GM10847 (cell line): ENCODE measurements around the gene COL13A1.

ENCODE experiments used
- POLR2A ChIP-seq: IDR thresholded peaks from 2 replicates; pipeline ENCODE4 v1.6.1; 2011; ENCODE audit not compliant: insufficient read length; ENCODE audit errors: extremely low read depth

The COL13A1 gene

GRCh38 chr10:69953851-69954250 is 152.1 kb downstream of the COL13A1 start:
- no peak for TF ChIP-seq POLR2A

GRCh38 chr10:69955211-69955805 is 153.6 kb downstream of the COL13A1 start:
- no peak for TF ChIP-seq POLR2A

DNA sequence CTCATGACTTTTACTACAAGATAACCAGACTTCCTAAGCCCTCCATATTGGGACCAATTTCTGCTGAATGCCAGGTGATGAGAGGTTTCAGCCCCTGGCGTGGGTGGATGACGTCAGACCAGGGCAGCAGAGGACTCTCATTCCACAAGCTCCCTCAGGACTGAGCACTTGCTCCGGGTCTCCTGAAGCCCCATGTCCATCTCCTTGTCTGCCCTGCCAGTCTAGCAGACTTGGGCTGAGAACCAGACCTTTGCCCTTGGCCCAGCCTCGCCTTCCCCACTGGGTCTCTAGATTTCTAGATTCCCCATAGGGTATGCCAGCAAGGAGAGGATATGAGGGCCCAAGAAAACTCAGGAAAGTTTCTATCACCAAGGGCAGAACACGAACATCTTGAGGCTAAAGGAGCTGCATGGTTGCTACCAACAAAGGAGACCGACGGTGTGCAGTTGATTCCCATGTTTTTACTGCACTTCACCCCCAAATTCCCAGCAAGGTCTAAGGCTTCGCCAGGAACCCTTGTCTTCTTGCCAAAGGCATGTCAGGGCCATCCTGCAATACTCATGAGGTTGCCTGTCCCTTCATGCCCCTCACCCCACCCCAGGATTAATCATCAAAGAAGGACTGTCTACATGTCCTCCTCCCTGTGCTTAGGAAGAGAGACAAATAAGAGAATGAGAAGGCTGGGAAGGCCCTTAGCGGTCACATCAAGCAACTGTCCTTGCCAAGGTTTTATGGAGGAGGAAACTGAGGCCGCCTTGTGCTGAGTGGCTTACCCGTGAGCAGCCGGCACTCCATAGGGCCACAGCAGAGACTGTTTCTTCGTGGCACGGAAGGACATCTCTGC is 154.4 kb downstream of the COL13A1 start:
- TF ChIP-seq POLR2A = no peak

DNA sequence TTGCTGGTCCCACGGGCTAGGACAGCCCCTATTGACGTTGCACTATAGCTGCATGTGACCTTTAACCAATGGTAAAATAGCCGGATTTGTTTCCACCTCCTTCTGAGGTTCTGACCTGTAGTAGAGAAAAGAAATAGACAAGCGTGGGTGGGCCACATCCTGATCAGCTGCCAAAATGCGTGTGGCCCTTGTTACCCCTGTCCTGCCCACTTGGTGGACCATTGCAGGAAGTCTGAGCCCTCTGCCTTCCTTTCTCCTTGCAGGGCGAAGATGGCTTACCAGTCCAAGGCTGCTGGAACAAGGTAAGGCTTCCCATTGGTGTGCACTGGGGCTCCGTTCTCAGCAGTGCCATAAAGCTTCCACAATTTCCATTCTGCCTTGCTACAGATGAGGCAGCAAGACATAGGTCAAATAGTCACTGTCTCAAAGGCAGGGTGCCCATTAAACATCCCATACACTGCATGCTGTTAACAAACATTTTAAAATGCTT is 155.1 kb downstream of the COL13A1 start:
- TF ChIP-seq POLR2A = no peak

- TF ChIP-seq POLR2A = no peak
Measured at GRCh38 chr10:69957241-69957885, 155.7 kb downstream of the COL13A1 start.

DNA sequence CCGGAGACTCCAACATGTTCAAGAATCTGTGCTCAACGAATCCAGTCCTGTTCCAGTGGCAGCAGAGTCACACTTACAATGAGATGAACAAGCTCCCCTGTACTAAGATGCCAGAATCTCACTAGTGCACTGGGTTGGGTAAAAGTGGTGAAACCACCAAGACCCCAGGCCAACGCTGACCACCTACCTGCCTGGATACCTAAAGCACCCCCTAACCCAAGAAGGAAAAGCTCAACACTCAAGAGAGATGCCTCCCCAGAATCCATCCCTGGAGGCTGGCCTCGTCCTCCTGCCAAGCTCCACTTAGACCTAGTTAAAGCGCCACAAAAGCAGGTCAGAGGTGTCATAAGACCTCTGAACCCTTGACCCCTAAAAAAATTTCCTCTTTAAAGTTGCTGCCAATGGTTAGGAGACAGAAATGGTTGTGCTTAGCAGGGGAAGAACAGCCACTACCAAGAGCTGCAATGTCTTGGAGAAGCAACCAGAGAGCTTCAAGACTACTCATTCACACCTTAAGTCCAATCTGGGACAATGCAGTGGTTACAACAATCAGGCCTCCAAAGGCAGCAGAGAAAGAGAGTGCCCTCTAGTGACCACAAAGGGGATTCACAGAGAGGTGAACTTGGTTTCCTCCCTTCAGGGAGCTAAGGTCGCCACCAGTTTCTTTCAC is 156.3 kb downstream of the COL13A1 start:
- no peak for TF ChIP-seq POLR2A

- TF ChIP-seq POLR2A = no peak
Measured at GRCh38 chr10:69958556-69958902, 156.8 kb downstream of the COL13A1 start.

GRCh38 chr10:69959911-69960310 is 158.2 kb downstream of the COL13A1 start:
- no peak for TF ChIP-seq POLR2A

DNA sequence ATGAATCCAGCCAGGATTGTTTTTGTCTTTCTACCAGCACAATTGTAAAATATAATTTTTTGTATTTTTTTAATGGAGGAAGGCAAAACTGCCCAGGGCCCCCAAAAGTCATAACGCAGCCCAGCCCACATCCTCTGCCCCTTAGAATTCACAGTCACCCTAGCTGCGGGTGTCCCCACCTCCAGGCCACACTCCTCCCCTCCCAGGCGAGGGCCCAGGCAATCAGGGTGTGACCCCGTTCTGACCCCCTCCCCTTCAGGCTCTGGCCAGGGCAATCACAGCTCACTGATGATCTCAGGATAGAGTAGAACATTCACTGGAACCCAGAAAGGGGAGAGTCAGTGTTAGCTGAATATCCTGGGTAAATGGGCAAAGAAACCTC is 158.9 kb downstream of the COL13A1 start:
- no peak for TF ChIP-seq POLR2A

DNA sequence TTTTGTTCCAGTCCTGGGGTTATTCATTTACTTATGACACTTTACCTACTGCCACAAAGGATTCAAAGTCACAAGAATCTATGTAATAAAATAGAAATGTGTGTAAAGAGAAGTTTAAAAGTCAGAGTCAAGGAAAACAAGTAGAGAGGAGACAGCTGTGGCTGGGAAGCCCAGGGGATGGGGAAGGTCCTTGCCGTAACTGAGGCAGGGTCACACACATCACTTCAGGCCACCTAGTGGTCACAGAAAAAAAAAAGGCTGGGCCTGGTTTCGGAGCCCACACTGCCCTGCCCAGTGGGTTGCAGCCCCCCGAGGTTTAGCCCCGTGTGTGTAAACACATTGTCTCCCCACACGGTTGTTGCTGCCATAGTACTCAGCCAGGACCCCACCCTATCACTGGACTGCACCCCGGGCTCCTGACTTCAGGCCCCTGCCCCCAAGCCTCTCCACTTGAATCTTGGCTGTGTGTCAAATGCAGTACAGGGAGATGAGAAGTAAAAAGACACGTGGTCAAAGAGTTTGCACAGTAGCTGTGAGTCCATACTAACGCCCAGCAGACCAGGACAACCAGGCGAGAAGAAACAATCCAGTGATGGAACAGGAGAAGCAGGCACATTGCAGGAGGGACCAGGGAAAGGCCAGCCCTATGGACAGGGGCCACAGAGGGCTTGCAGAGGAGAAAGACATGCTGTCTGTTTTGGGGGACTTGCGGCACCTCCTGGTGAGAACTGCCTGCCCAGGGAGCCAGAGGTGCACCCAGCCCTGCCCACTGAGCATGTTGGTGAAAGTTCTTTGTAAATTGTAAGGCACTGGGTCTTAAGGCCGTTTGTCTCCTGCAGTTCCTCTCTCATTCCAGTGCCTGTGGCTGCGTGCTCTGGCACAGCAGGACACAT is 159.5 kb downstream of the COL13A1 start:
- no peak for TF ChIP-seq POLR2A

DNA sequence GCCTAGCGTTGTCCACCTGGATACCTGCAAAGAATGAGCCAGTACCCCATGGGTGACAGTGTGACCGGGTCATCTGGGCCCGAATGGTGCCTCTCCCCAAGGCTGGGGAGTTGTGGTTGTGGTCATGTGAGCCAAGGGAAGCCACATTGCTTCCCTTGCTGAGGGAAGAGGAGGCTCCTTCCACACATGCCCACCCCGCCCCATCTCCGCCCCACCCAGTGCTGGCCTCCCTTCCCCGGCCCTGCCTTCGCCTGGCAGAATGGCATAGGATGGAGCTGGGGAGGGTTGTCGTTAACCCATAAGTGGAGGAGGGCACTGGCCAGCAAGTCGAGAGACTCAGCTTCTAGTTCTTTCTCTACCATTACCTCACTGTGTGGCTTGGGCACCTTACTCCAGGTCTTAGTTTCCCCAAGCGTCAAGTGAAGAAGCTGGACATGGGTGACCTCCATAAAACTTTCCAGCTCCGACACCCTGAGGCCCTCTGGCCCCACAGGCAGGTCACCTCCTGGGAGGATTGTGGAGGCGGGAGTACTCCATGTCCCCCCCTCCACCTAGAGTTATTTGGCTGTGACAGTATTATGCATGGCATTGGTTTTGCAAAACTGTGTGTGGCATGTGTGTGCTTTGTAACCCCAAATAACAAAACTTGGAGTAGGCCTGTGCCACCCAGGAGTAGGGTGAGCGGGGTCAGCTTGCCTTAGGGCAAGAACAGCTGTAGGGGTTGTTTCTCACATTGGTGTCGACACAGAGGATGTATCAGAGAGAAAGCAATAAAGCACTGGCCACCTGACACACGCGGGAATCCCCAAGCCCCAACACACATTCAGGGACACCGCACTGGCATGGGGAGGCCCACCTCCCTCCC is 160.4 kb downstream of the COL13A1 start:
- TF ChIP-seq POLR2A = no peak

DNA sequence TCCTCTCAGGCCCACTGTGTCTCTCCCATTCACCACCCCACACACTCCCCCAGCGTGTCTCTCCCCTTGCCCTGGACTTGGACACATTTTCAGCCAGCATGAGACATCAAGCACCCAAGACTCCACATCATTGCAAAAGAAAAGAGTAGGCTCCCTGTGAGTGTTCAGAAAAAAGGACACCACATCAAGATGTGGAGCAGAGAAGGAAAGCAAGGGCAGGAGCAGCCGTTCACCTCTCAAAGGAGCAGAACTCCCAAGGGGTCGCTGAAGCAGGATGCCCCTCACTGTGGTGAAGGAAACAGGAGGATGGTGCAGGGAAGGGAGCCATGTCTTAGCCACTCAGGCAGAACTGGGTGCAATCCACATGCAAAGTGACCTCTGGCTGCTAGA is 161.0 kb downstream of the COL13A1 start:
- no peak for TF ChIP-seq POLR2A

DNA sequence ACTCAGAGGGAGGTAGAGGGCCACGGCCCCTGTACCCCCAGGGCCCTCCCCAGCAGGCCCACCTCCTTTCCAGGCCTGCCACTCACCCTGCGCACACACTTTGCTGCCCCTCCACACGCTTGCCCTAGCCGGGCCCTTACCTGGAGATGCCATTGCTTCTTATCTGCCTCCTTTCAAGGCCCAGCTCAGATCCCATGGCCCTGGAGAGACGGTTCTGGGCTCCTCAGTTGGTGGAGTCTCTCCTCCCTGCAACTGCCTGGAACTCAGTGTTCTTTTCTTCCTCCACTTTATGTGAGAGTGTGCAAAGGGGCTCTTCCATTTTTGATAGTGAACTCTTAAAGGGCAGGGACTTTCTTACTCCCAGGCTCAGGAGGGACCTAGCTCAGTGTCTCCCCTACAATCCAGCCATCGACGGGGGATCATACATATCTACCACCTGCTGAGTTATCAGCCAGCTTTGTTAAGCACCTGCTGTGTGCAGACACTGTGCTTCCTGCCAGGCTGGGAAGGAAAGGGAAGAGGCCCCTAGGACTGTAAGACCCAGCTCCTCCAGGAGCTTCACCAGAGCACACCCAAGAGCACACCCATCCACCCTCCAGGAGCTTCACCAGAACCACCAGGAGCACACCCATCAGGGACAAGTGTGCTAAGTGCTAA is 161.6 kb downstream of the COL13A1 start:
- TF ChIP-seq POLR2A = no peak

DNA sequence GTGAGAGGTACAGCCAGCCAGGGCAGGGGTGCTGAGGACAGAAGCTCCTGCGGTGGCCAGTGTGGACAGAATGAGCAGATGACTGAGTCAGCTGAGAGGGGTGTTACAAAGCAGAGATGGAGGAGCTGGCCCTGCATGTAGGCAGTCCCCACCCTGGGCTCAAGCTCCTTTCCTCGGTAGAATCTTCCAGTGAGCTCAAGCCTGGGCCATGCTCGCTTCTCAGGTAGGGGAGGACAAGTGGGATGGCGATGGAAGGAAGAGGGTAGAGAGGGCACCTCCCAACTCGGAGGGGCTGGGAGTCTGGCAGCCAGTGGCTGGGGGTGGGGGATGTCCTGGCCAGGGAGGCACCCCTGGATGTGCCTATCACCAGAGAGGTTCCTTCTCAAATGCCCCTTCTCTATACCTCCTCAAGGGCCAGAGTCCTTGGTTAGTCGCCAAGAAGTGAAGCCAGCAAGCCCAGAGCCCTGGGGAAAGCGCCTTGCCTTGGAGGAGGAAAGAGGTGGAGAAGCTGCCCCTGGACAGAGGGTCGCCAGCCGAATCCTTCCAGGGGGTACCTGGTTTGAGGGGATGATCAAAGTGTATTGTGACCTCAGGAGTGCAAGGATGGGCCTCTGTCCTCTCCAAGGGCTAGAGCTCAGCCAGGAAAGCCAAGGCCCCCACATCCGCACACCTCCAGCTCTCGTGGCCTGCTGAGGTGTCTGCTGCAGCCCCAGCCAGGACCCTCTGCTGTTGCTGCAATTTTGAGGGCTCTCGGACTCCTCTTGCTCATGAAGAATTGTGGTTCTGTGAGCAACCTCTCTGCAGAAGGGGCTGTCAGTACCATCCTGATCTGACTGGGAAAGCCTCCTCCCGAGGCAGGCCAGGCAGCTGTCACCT is 162.4 kb downstream of the COL13A1 start:
- TF ChIP-seq POLR2A = no peak
